Activated CD4-positive, alpha-beta memory T cell treated with anti-CD3 and anti-CD28 coated beads for 36 hours (primary cell): ENCODE results near the gene PI4K2A. TPM values are rescaled to one million over a fixed set of nuclear protein-coding genes. Genes with fewer than 3 reads are reported as not detected.

Experiments used
- CTCF ChIA-PET: fragments of 350-600 bp; sonication (Branson Sonifier 250); formaldehyde crosslinking; loops from one replicate; lab custom pipeline; 2021; ENCODE audit warnings: antibody characterized with exemption, inconsistent platforms; lab: Charles Lee
- POLR2A ChIA-PET: fragments of 350-600 bp; sonication (Branson Sonifier 250); formaldehyde crosslinking; loops from one replicate; lab custom pipeline; 2021; ENCODE audit warnings: antibody characterized with exemption; lab: Charles Lee
- DNase-seq: peaks from one replicate; pipeline ENCODE4 v3.0.0-alpha.2; 2020
- H3K27ac Mint-ChIP-seq: one replicate; pipeline ENCODE4 v1.8.0; 2021; ENCODE audit warnings: mixed read lengths
- H3K27me3 Mint-ChIP-seq: one replicate; pipeline ENCODE4 v1.8.0; 2021; ENCODE audit warnings: mixed read lengths
- H3K36me3 Mint-ChIP-seq: one replicate; pipeline ENCODE4 v1.8.0; 2021; ENCODE audit warnings: mixed read lengths
- H3K4me1 Mint-ChIP-seq: one replicate; pipeline ENCODE4 v1.8.0; 2021; ENCODE audit warnings: low read depth, mixed read lengths
- H3K4me3 Mint-ChIP-seq: one replicate; pipeline ENCODE4 v1.8.0; 2021; ENCODE audit warnings: mild to moderate bottlenecking, mixed read lengths
- H3K9me3 Mint-ChIP-seq: one replicate; pipeline ENCODE4 v1.8.0; 2021; ENCODE audit warnings: mixed read lengths
- intact Hi-C: fragments of 100-400 bp; cut with micrococcal nuclease; formaldehyde crosslinking; loops from one replicate; pipeline ENCODE4 v1.15.1; 2023
- total RNA-seq, 2 experiments: library from RNA; stranded (reverse); gene quantifications; one replicate each; pipeline ENCODE4 v1.2.3, GENCODE V29; 2021

The PI4K2A gene
- total RNA-seq = 10 to 100 TPM; 13.1 to 13.2 TPM

- peak within 1 kb of the TSS; percentile 97 for H3K4me3 Mint-ChIP-seq
- no peaks in the 10 kb centered on the region for H3K27me3 Mint-ChIP-seq
- ChIA-PET CTCF (interaction anchor here (0.7 to 1.9 kb wide), 3 partner anchors 61 to 1551 kb away, joined by 3 to 7 read pairs (median 4); partner anchors contain the start of gene ANKRD2), POLR2A (interaction anchor here (0.8 to 2.0 kb wide), 7 partner anchors 8 to 808 kb away, joined by 3 to 9 read pairs (median 3); partner anchors contain the start of genes AVPI1, LCOR and R3HCC1L)
- no peaks in the 10 kb centered on the region for H3K9me3 Mint-ChIP-seq
- H3K36me3 Mint-ChIP-seq = peaks cover 5% of the 10 kb centered on the region
- peaks cover 17% of the 10 kb centered on the region for H3K4me1 Mint-ChIP-seq
- peak; percentile 100 for DNase-seq
- intact Hi-C loops = loop anchor here (1.0 to 2.0 kb wide), 5 partner anchors 9 to 212 kb away; partner anchors contain the start of genes ANKRD2, AVPI1, MMS19 and UBTD1
- peak within 1 kb of the TSS; percentile 79 for H3K27ac Mint-ChIP-seq
These were observed at the start of gene PI4K2A for GRCh38 chr10:97640174-97640867. PI4K2A (plus strand) TSS chr10:97640671; CDS start chr10:97640743, 72 bp downstream.

- Mint-ChIP-seq H3K9me3 (no peaks in the 10 kb centered on the region), H3K27me3 (no peaks in the 10 kb centered on the region), H3K4me1 (no peaks in the 10 kb centered on the region)
These were observed 49.5 kb upstream of the PI4K2A start for GRCh38 chr10:97590748-97591495.

GRCh38 chr10:97593421-97593820, 47.0 kb upstream of the PI4K2A start:
- DNase-seq = no peak
- Mint-ChIP-seq H3K4me1 (no peaks in the 10 kb centered on the region), H3K36me3 (no peaks in the 10 kb centered on the region), H3K27me3 (no peaks in the 10 kb centered on the region), H3K4me3 (no peak overlapping the region), H3K9me3 (no peaks in the 10 kb centered on the region), H3K27ac (no peak overlapping the region)
- intact Hi-C loops = no loop called here
- POLR2A ChIA-PET = no interaction called here
- CTCF ChIA-PET = no interaction called here

More at GRCh38 chr10:97590748-97591495, 49.5 kb upstream of the PI4K2A start:
- Mint-ChIP-seq H3K36me3 (no peaks in the 10 kb centered on the region), H3K4me3 (no peak overlapping the region), H3K27ac (no peak overlapping the region)
- intact Hi-C loops = no loop called here
- DNase-seq = no peak
- POLR2A ChIA-PET = no interaction called here
- CTCF ChIA-PET = interaction anchor here (1.3 kb wide), 1 partner anchor 381 kb away, joined by 4 read pairs; no protein-coding TSS in a partner anchor

- Mint-ChIP-seq H3K4me3 (no peak overlapping the region), H3K4me1 (no peaks in the 10 kb centered on the region), H3K27me3 (no peaks in the 10 kb centered on the region), H3K9me3 (no peaks in the 10 kb centered on the region), H3K36me3 (no peaks in the 10 kb centered on the region), H3K27ac (no peak overlapping the region)
- intact Hi-C loops = no loop called here
- CTCF ChIA-PET = interaction anchor here (0.7 kb wide), 1 partner anchor 314 kb away, joined by 3 read pairs; no protein-coding TSS in a partner anchor
- no peak for DNase-seq
- POLR2A ChIA-PET = interaction anchor here (0.6 kb wide), 1 partner anchor 196 kb away, joined by 3 read pairs; no protein-coding TSS in a partner anchor
These were observed 44.1 kb upstream of the PI4K2A start for GRCh38 chr10:97596101-97597082.

- ChIA-PET CTCF (interaction anchor here (0.8 to 1.3 kb wide), 3 partner anchors 15 to 63 kb away, joined by 3 read pairs; no protein-coding TSS in a partner anchor), POLR2A (no interaction called here)
- H3K27me3 Mint-ChIP-seq = no peaks in the 10 kb centered on the region
- no peaks in the 10 kb centered on the region for H3K36me3 Mint-ChIP-seq
- no peak overlapping the region for H3K27ac Mint-ChIP-seq
- no peaks in the 10 kb centered on the region for H3K9me3 Mint-ChIP-seq
- no peaks in the 10 kb centered on the region for H3K4me1 Mint-ChIP-seq
- intact Hi-C loops = no loop called here
- no peak for DNase-seq
- no peak overlapping the region for H3K4me3 Mint-ChIP-seq
These were observed 42.7 kb upstream of the PI4K2A start for GRCh38 chr10:97597778-97598177.

- DNase-seq = no peak
- Mint-ChIP-seq H3K9me3 (no peaks in the 10 kb centered on the region), H3K27me3 (no peaks in the 10 kb centered on the region), H3K36me3 (no peaks in the 10 kb centered on the region), H3K4me1 (no peaks in the 10 kb centered on the region), H3K27ac (no peak overlapping the region), H3K4me3 (no peak overlapping the region)
- ChIA-PET POLR2A (no interaction called here), CTCF (interaction anchor here (0.8 to 1.7 kb wide), 4 partner anchors 14 to 64 kb away, joined by 3 to 5 read pairs (median 3); partner anchors contain the start of gene ANKRD2)
- intact Hi-C loops = no loop called here
These were observed 41.8 kb upstream of the PI4K2A start for GRCh38 chr10:97598407-97599271.

- POLR2A ChIA-PET = no interaction called here
- intact Hi-C loops = no loop called here
These were observed 41.2 kb upstream of the PI4K2A start for GRCh38 chr10:97599272-97599619.

GRCh38 chr10:97600616-97601015, 39.9 kb upstream of the PI4K2A start:
- Mint-ChIP-seq H3K4me1 (no peaks in the 10 kb centered on the region), H3K36me3 (no peaks in the 10 kb centered on the region), H3K27me3 (no peaks in the 10 kb centered on the region), H3K27ac (no peak overlapping the region), H3K9me3 (no peaks in the 10 kb centered on the region), H3K4me3 (no peak overlapping the region)
- no peak for DNase-seq
- ChIA-PET POLR2A (no interaction called here), CTCF (interaction anchor here (1.7 kb wide), 1 partner anchor 29 kb away, joined by 5 read pairs; the partner anchor contains the start of gene ANKRD2)
- intact Hi-C loops = no loop called here

More at GRCh38 chr10:97599272-97599619, 41.2 kb upstream of the PI4K2A start:
- Mint-ChIP-seq H3K36me3 (no peaks in the 10 kb centered on the region), H3K27ac (no peak overlapping the region), H3K4me3 (no peak overlapping the region), H3K4me1 (no peaks in the 10 kb centered on the region), H3K9me3 (no peaks in the 10 kb centered on the region), H3K27me3 (no peaks in the 10 kb centered on the region)
- no peak for DNase-seq
- CTCF ChIA-PET = interaction anchor here (1.7 kb wide), 1 partner anchor 27 kb away, joined by 5 read pairs; the partner anchor contains the start of gene ANKRD2

GRCh38 chr10:97601268-97602215, 38.9 kb upstream of the PI4K2A start:
- no peaks in the 10 kb centered on the region for H3K9me3 Mint-ChIP-seq
- H3K27ac Mint-ChIP-seq = no peak overlapping the region
- no peaks in the 10 kb centered on the region for H3K27me3 Mint-ChIP-seq
- POLR2A ChIA-PET = no interaction called here
- DNase-seq = no peak
- H3K4me1 Mint-ChIP-seq = no peaks in the 10 kb centered on the region
- intact Hi-C loops = no loop called here
- CTCF ChIA-PET = no interaction called here
- H3K36me3 Mint-ChIP-seq = no peaks in the 10 kb centered on the region
- no peak overlapping the region for H3K4me3 Mint-ChIP-seq

GRCh38 chr10:97607095-97607636, 33.3 kb upstream of the PI4K2A start:
- no peak overlapping the region for H3K4me3 Mint-ChIP-seq
- H3K27ac Mint-ChIP-seq = no peak overlapping the region
- CTCF ChIA-PET = interaction anchor here (0.8 kb wide), 1 partner anchor 35 kb away, joined by 3 read pairs; no protein-coding TSS in a partner anchor
- POLR2A ChIA-PET = no interaction called here
- no peaks in the 10 kb centered on the region for H3K27me3 Mint-ChIP-seq
- H3K4me1 Mint-ChIP-seq = no peaks in the 10 kb centered on the region
- DNase-seq = no peak
- intact Hi-C loops = no loop called here
- no peaks in the 10 kb centered on the region for H3K9me3 Mint-ChIP-seq
- H3K36me3 Mint-ChIP-seq = no peaks in the 10 kb centered on the region
